GM21619 (cell line): Measurements from ENCODE around the gene CD40LG.

Source experiments
- ATAC-seq: cut with Tn5 transposase; IDR thresholded peaks from one replicate; pipeline ENCODE4 v1.9.1; 2021; ENCODE audit not compliant: unreplicated experiment

CD40LG gene

GRCh38 chrX:136692271-136692670 is 44.3 kb downstream of the CD40LG start:
- ATAC-seq = no peak

- ATAC-seq = peak; percentile 78
Observed at GRCh38 chrX:136694431-136695087, 46.6 kb downstream of the CD40LG start.

- no peak for ATAC-seq
Observed at GRCh38 chrX:136697156-136697555, 49.2 kb downstream of the CD40LG start.

- peak; percentile 55 for ATAC-seq
Observed at GRCh38 chrX:136708348-136708747, 60.4 kb downstream of the CD40LG start.
